Esophagus squamous epithelium (tissue), 5 donors: ENCODE results near the gene PKN3. TPM values are rescaled to one million over a fixed set of nuclear protein-coding genes. Genes with fewer than 3 reads are reported as not detected.
"Not testable (repeated sequence)": the region's sequence is repeated elsewhere in the genome, so short reads cannot be mapped to it uniquely, and the experiment has no call there.

Experiments used
- DNase-seq: peaks from one replicate; lab custom pipeline; 2025; lab: John Stamatoyannopoulos, UW
- H3K27ac ChIP-seq, 4 donors: fragments of 200-600 bp; sonication (generic); one replicate each; pipeline ENCODE4 v1.5.1; 2016 to 2019; ENCODE audit warnings: mild to moderate bottlenecking in 1 of 4
- H3K27me3 ChIP-seq, 4 donors: fragments of 200-600 bp; sonication (generic); 1 replicate in 3 of 4; 2 replicates in 1 of 4; pipeline versions ENCODE4 v1.5.1 to v1.6.0; 2017 to 2021; ENCODE audit warnings: antibody characterized with exemption in 1 of 4
- H3K36me3 ChIP-seq, 3 donors: fragments of 200-600 bp; sonication (generic); one replicate each; pipeline ENCODE4 v1.5.1; 2016 to 2019
- H3K4me1 ChIP-seq, 3 donors: fragments of 200-600 bp; sonication (generic); one replicate each; pipeline ENCODE4 v1.5.1; 2017 to 2019
- H3K4me3 ChIP-seq, 4 donors: fragments of 200-600 bp; sonication (generic); 1 replicate in 3 of 4; 2 replicates in 1 of 4; pipeline ENCODE4 v1.5.1; 2016 to 2019; ENCODE audit warnings: mild to moderate bottlenecking in 2 of 4, moderate library complexity in 1 of 4
- H3K9me3 ChIP-seq, 3 donors: fragments of 200-600 bp; sonication (generic); one replicate each; pipeline ENCODE4 v1.5.1; 2016 to 2019
- POLR2A ChIP-seq, 4 donors: fragments of 450-650 bp; IDR thresholded peaks; one replicate each; pipeline ENCODE4 v1.6.1; 2017; ENCODE audit warnings: antibody characterized with exemption in 4 of 4, mild to moderate bottlenecking in 4 of 4, moderate library complexity in 3 of 4
- WGBS, 2 donors: methylation state at CpG; one replicate each; pipeline ENCODE4 v1.1.5; 2018; 5-methylcytosine and 5-hydroxymethylcytosine counted together
- intact Hi-C: fragments of 100-400 bp; cut with DNase I; formaldehyde crosslinking; loops from one replicate; pipeline ENCODE4 v1.15.0; 2022
- total RNA-seq, 4 donors: library from RNA; depleted of rRNA; stranded (reverse); fragments of >200 nt; gene quantifications; one replicate each; pipeline ENCODE4 v1.1.0, GENCODE V29; 2016
- TF ChIP-seq, protein P1 (sequence below), 6 experiments: fragments of 450-650 bp in 4 of 6; fragments of 200-600 bp in 2 of 6; sonication (generic) in 2 of 6; IDR thresholded peaks; one replicate each; pipeline ENCODE4 v1.5.1; 2016 to 2019; ENCODE audit warnings: antibody characterized with exemption in 6 of 6, mild to moderate bottlenecking in 4 of 6, moderate library complexity in 4 of 6
- donor health status: DM: yes; HTN: yes; CAD: no.

Gene PKN3
- total RNA-seq, 4 donors from 2014 or later = 2.3 to 6.2 (median 3.2) TPM

DNA sequence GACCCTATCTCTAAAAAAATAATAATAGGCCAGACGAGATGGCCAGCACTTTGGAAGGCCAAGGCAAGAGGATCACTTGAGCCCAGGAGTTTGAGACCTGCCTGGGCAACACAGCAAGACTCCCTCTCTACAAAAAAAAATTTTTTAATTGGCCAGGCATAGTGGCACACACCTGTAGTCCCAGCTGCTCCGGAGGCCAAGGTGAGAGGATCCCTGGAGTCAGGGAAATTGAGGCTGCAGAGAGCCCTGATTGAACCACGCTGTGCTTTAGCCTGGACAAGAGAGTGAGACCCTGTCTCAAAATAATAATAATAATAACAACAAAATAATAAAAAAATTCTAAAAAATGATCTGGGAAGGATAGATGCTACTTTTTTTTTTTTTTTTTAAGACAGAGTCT is 44.5 kb upstream of the PKN3 start:
- no peak for DNase-seq
- Histone ChIP-seq H3K27ac (no peak overlapping the region), H3K9me3 (no peaks in the 10 kb centered on the region), H3K36me3 (no peaks in the 10 kb centered on the region), H3K4me1 (peaks cover 0 to 16% (median 3%) of the 10 kb centered on the region in 3 donors), H3K4me3 (no peak overlapping the region), H3K27me3 (no peaks in the 10 kb centered on the region)
- WGBS, 2 donors = 94 to 98% methylated on average over 3 of the region's 3 CpGs
- intact Hi-C loops = no loop called here
- no peak for TF ChIP-seq POLR2A (IDR thresholded peaks at IDR 0.05)
- TF ChIP-seq, protein P1, sequence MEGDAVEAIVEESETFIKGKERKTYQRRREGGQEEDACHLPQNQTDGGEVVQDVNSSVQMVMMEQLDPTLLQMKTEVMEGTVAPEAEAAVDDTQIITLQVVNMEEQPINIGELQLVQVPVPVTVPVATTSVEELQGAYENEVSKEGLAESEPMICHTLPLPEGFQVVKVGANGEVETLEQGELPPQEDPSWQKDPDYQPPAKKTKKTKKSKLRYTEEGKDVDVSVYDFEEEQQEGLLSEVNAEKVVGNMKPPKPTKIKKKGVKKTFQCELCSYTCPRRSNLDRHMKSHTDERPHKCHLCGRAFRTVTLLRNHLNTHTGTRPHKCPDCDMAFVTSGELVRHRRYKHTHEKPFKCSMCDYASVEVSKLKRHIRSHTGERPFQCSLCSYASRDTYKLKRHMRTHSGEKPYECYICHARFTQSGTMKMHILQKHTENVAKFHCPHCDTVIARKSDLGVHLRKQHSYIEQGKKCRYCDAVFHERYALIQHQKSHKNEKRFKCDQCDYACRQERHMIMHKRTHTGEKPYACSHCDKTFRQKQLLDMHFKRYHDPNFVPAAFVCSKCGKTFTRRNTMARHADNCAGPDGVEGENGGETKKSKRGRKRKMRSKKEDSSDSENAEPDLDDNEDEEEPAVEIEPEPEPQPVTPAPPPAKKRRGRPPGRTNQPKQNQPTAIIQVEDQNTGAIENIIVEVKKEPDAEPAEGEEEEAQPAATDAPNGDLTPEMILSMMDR (IDR thresholded peaks at IDR 0.05) = no peak

DNA sequence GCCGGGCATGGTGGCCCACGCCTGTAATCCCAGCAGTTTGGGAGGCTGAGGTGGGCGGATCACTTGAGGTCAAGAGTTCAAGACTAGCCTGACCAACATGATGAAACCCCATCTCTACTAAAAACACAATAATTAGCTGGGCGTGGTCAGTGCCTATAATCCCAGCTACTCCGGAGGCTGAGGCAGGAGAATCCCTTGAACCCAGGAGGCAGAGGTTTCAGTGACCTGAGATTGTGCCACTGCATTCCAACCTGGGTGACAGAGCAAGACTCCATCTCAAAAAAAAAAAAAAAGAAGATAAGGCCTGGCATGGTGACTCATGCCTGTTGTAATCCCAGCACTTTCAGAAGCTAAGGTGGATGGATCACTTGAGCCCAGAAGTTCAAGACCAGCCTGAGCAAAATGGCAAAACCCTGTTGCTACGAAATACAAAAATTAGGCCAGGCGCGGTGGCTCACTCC is 35.8 kb upstream of the PKN3 start:
- H3K4me1 ChIP-seq, H3K4me3 ChIP-seq, H3K9me3 ChIP-seq, intact Hi-C loops, H3K27me3 ChIP-seq, H3K36me3 ChIP-seq, H3K27ac ChIP-seq, DNase-seq: not testable (repeated sequence)
- 83 to 88% methylated on average over 7 of the region's 8 CpGs for WGBS, 2 donors

DNA sequence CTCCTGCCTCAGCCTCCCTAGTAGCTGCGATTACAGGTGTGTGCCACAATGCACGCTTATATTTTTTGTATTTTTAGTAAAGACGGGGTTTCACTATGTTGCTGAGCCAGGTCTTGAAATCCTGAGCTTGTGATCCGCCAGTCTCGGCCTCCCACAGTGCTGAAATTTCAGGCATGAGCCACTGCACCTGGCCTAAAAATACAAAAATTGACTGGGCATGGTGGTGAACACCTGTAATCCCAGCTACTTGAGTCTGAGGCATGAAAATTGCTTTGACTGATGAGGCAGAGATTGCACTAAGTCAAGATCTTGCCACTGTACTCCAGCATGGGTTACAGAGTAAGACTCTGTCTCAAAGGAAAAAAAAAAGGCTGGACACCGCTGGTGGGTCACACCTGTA is 32.5 kb upstream of the PKN3 start:
- DNase-seq = no peak
- TF ChIP-seq POLR2A (IDR thresholded peaks at IDR 0.05) = no peak
- TF ChIP-seq, protein P1 (IDR thresholded peaks at IDR 0.05) = no peak
- 92 to 93% methylated on average over 6 of the region's 6 CpGs for WGBS, 2 donors
- no peak overlapping the region for H3K27ac ChIP-seq
- H3K9me3 ChIP-seq = no peaks in the 10 kb centered on the region
- no peaks in the 10 kb centered on the region for H3K4me1 ChIP-seq
- intact Hi-C loops = no loop called here
- no peaks in the 10 kb centered on the region for H3K36me3 ChIP-seq
- no peaks in the 10 kb centered on the region for H3K27me3 ChIP-seq
- H3K4me3 ChIP-seq = no peak overlapping the region

DNA sequence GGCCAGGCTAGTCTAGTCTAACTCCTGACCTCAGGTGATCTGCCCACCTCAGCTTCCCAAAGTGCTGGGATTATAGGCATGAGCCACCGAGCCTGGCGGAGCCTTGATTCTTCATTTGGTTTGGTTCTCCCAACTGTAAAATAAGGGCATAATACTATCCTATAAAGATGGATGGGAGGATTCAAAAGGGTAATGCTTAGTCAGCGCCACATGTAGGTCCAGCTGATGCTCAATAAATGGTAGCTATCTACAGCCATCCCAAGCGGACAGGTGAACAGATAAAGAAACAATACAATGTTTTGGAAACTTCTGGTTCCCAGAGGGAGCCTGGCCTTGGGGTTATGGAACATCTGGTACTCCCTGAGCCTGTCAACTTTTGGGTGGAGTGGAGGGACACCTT is 26.9 kb upstream of the PKN3 start:
- no peaks in the 10 kb centered on the region for H3K4me1 ChIP-seq
- WGBS, 2 donors = 96 to 100% methylated on average over 4 of the region's 4 CpGs
- no peaks in the 10 kb centered on the region for H3K9me3 ChIP-seq
- no peaks in the 10 kb centered on the region for H3K27me3 ChIP-seq
- no peak overlapping the region for H3K4me3 ChIP-seq
- TF ChIP-seq, protein P1 (IDR thresholded peaks at IDR 0.05) = no peak
- no peak for TF ChIP-seq POLR2A (IDR thresholded peaks at IDR 0.05)
- H3K36me3 ChIP-seq = peaks cover 0 to 6% (median 0%) of the 10 kb centered on the region in 3 donors
- intact Hi-C loops = no loop called here
- H3K27ac ChIP-seq = no peak overlapping the region
- no peak for DNase-seq

DNA sequence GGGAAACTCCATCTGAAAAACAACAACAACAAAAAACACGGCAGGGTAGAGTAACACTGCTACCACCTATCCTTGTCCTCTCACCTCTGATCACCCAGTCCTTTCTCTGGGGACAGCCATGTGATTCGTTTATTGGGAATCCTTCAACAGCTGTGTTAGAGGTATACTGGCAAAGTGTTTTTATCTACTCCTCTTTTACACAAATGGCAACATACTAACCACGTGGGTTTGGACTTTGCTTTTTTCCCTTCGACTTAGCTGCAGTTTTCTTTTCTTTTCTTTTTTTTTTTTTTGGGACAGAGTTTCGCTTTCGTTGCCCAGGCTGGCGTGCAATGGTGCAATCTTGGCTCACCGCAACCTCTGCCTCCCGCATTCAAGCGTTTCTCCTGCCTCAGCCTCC is 24.5 kb upstream of the PKN3 start:
- no peaks in the 10 kb centered on the region for H3K9me3 ChIP-seq
- H3K27me3 ChIP-seq = no peaks in the 10 kb centered on the region
- H3K27ac ChIP-seq = no peak overlapping the region
- TF ChIP-seq, protein P1 (IDR thresholded peaks at IDR 0.05) = no peak
- no peak for TF ChIP-seq POLR2A (IDR thresholded peaks at IDR 0.05)
- no peak for DNase-seq
- no peak overlapping the region for H3K4me3 ChIP-seq
- intact Hi-C loops = no loop called here
- WGBS, 2 donors = 86 to 87% methylated on average over 10 of the region's 10 CpGs
- H3K4me1 ChIP-seq = peaks cover under 1 to 6% (median 1%) of the 10 kb centered on the region in 3 donors
- peaks cover 0 to 6% (median 0%) of the 10 kb centered on the region in 3 donors for H3K36me3 ChIP-seq
